Activated CD4-positive, alpha-beta T cell treated with anti-CD3 and anti-CD28 coated beads, Interleukin-10, Interleukin-2, amounts not matched to agents 100 ng/mL and 50 ng/mL, durations not matched to agents 16 hours and 8 hours (primary cell): Measurements from ENCODE around the gene ATP1B1.
A peak's percentile ranks its signal among the peaks of the same experiment; 100 is the strongest.

Experiments
- DNase-seq: peaks from one replicate; pipeline ENCODE4 v3.0.0-alpha.2; 2020

ATP1B1 gene

DNA sequence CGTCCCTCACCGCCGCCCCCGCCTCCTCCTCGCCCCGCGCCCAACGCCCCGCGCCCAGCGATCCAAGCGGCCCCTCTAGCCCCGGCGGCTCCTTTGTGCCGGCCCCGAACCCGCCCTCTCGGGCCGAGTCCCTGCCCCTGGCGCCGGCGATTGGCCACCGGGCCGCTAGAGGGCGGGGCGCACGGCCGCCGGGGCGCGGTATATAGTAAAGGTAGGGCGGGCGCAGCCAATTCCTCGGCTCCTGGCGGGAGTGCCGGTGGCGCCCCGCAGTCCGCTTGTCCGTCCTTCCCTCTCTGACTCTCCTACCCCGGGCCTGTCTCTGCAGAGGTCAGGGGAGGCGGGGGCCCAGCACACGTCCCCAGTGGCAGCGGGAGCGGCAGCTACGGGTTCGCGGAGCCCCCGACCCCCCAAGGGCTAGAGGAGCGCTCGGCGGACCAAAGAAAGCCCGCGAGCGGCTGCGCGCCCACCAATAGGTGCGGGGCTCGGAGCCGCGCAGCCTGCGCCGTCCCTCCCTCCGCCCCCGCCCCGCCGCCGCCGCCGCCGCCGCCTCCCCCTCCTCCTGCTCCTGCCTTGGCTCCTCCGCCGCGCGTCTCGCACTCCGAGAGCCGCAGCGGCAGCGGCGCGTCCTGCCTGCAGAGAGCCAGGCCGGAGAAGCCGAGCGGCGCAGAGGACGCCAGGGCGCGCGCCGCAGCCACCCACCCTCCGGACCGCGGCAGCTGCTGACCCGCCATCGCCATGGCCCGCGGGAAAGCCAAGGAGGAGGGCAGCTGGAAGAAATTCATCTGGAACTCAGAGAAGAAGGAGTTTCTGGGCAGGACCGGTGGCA lies at the start of gene ATP1B1:
Gene ATP1B1, plus strand, starts transcription at position 596 of the 826 bp plus-strand sequence. Its CDS starts 140 bp downstream, at position 736.
- peak; percentile 84 for DNase-seq

DNA sequence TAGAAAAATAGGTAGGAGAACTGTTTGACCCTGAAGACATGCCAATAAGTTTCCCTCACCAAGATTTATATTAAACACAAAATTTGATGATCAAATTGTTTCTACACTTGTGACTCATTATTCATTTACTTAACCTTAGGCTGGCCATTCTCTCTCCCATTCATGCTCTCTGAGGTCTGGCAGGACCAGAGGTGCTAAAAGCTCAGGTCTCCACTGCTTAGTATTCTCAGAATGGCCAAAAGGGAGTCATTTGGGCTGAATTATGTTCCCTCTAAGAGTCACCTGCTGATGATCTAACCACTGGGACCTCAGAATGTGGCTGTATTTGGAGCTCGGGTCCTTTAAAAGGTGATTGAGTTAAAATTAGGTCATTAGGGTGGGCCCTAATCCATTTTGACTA lies 47.1 kb upstream of the ATP1B1 start:
- no peak for DNase-seq

DNA sequence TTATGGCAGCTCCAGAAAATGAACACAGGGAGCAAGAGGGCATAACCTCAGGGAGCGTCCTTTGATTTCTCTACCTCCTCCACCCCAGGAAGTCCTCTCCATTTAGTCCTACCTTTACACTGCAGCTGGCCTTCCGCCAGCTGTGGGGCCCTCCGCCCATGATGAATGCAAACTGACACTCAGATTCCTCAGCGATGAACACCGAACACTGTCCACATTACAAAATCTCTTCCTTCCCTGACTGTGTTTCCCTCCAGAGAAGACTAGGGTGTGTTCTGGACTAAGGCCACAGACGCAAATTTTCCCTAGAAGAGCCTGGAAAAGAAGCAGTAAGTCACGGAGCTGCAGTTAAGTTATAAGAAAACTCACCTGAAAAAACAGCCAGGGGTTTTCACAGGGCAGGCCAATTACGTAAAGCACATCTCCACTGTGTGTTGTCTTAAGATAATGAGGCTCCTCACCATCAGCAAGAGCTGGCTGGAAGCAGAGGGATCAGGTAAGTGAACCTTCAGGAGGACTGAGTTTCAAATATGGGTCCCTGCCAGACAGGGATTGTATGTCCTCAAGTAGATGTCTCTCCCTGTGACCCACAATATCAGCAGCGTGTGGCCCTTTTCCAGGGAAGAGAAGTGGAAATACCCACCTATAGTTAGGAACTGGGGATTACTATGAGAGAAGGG lies 46.3 kb upstream of the ATP1B1 start:
- no peak for DNase-seq

DNA sequence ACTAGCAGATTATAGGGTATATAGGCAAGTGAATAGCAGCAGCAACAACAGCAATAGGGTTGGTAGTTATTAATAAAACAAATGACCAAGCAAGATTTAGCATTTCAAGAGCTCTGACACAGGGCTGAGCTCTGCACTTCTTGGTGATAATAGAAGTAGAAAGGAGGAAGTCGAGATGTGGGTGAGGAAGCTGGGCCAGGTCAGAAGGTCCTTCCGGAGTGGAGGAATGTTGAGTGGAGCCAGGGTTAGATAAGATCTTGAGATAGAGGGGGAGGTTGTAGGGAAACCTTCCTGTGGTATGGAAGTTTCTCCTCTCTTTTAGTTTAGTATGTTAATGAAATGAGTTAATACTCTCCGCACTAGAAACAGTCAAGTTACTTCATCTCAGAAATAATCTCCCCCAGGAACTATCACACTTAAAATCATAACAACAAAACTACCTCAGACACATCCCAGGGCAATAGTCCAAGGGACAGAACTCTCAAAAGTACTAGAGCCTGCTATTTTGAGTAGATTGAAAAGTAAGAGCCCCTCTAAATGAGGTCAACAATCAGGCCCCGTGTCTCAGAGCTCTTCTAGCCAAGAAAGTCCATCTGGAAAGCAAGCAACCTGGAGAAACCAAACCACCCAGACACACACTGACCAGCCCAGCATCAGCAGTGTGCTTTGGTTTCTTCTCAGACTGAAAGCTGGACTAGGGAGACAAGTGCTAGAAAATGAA lies 45.4 kb upstream of the ATP1B1 start:
- no peak for DNase-seq

DNA sequence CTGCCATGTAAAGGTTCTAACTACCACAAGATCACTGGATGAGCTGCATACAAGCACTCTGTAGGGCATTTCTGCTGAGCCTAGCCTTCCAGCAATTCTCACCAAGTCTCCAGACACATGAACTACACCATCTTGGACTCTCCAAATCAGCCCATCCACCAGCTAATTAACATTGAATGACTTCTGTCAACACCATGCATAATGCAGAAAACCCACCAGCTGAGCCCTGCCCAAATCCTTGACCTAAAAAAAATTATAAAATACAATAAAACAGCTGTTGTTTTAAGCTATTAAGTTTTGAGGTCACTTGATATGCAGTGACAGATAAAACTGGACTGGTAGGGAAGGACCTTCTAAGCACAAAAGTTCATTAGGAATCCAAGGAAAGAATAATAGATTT lies 44.3 kb upstream of the ATP1B1 start:
- DNase-seq: no peak

DNA sequence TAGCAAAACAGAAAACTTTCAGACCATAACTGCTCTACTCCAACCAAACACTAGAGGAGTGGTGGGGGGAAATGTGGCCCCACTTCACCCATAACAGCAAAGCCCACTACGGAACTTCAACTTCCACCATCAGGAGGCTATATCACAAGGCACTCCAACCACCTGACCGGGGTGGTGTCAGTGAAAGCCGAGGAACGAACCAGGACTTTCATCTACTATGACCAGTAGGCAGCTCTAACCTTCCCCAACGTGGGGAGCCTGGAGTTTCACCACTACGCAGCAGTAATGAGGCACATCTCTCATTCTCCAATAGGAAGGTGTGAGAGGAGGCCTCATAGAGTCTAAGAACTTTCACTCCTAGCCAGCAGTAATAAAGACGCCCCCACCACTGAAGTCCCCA lies 42.4 kb upstream of the ATP1B1 start:
- DNase-seq: no peak

DNA sequence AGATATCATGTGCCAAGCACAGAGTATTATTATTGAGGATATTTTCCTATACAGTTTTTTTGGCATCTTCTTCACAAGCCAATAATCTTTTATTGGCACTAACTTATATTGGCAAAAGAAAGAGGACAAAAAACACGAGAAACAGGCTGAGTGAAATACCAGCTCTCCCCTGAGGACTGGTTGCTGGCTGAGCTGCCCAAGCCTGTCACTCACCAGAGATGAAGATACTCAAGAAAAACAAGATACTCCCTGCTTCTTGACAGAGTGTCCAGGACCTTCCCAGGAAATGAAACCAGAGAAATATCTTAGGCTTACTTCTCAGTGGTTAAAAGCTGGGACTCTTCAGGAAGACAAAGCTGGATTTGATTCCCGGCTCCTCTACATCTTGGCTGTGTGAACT lies 35.9 kb upstream of the ATP1B1 start:
- DNase-seq: no peak

DNA sequence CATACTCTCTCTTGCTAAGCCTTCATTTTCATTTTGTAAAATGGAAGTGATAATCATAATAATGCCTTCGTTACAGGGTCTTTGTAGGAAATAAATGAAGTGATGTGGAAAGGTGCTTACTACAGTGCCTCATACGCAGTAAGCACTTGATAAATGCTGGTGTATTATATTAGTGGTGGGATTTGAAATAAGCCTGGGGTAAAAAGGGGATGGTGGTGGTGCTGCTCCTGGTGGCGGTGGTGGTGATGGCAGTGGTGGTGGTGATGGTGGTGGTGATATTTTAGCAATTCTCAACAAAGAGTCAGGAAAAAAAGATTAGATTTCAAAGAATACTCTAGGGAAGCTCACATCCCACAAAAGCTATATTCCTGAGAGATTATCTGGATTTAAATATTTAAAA lies 35.5 kb upstream of the ATP1B1 start:
- DNase-seq: no peak

DNA sequence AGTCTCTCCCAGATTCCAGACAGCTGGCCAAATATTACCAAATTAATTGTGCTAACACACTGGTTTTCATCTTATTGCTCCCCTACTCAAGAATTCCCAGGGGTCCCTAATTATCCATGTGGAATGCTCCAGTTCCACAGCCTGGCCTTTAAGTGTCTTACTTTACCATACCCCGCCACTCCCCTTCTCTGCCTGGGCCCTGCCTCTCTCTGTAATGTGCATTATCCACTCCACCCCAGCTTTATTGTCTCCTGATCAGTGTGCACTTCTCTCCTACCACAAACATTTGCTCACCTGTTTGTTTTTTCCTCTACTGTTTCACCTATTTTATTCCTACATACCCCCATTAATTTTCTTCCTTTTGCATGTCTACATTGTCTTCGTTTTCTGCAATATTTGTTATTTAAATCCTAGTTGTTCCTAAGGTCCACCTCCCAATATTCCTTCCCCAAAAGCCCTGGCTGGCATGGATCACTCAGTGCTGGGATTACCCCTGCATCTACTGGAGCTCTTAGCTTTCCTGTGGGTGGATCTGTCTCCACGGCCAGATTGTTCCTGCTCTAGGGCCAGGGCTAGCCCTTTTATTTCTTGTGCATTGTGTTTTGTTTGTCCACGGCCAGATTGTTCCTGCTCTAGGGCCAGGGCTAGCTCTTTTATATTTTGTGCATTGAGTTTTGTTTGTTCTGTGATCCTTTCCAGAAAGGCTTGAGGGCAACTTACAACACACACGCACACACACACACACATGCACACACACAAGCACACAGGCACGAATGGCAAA lies 33.4 kb upstream of the ATP1B1 start:
- no peak for DNase-seq

DNA sequence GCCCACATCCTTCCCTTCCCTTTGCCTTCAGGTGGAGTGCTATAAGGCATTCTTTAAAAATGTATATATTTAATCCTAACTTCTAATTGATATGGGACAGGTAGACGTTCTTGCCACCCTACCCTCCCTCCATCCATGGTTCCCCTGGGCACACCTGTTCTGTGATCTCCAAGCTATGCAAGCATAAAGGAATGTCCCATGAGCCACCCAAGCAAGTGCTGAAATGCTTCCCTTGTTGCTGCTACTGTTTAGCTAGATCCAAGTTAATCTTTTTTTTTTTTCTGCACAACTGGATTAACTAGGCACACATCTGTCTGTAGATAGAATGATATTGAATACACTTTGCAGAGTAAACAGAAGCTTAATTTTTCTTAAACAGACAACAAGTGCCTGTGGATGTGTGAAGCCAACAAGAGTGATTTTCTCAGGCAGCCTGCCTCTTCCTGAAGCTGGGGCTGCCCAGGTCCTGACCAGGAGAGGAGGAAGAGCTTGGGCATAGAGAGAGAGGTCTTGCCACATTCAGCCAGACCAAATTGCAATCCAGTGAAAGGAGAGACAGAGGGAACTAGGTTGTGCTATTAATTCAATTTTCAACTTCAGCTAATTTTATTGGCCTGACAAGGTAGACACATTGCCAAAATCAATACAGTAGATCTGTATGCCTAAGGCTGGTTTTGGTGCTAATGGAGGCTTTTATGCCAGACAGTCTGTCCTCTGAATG lies 28.2 kb upstream of the ATP1B1 start:
- no peak for DNase-seq

DNA sequence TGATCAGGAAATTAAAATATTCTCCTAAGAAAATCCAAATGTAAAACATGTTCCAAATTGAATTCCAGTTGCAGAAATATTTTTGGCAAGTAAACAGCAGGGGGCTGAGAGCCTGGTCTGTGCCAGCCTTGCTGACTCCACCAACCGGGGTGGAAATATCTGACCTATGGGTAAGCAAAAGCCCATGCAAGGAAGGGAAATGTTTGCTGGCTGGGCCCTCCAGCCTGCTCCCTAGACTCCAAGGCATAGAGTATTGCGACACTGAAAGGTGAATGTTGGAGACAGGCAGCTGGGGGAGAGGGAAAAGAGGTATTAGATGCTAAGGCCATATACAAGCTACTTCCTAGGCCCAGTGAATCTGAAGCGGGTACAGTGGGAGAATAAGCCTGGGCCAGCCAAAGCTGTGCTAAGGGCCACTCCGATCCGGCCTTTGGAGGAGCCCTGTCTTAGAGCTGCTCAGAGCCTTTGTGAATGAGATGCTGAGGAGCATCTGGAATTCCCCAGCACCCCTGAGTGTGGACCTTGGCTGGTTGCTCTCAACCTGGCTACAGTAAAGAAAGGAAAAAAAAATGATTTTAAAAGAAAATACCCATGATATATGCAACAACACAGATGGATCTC lies 24.9 kb upstream of the ATP1B1 start:
- DNase-seq: no peak

DNA sequence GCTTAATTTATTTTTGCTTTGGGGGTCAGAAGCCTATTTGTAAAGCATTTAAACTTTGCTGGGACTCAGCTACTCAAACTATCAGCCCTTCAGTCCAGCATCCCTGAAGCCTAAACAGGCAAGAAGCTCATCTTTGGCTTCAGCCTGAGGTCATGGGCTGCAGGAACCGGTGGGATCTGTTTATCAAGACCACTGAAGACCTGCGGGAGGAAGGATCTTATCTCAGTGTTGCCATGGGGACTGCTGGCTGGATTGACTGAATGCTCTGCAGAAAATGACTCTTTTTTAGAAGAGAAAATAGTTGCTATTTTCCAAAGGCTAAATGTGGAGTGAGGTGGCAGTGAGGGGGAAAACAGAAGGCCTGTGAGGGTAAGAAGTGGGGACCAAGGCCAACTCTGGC lies 20.6 kb upstream of the ATP1B1 start:
- DNase-seq: no peak

DNA sequence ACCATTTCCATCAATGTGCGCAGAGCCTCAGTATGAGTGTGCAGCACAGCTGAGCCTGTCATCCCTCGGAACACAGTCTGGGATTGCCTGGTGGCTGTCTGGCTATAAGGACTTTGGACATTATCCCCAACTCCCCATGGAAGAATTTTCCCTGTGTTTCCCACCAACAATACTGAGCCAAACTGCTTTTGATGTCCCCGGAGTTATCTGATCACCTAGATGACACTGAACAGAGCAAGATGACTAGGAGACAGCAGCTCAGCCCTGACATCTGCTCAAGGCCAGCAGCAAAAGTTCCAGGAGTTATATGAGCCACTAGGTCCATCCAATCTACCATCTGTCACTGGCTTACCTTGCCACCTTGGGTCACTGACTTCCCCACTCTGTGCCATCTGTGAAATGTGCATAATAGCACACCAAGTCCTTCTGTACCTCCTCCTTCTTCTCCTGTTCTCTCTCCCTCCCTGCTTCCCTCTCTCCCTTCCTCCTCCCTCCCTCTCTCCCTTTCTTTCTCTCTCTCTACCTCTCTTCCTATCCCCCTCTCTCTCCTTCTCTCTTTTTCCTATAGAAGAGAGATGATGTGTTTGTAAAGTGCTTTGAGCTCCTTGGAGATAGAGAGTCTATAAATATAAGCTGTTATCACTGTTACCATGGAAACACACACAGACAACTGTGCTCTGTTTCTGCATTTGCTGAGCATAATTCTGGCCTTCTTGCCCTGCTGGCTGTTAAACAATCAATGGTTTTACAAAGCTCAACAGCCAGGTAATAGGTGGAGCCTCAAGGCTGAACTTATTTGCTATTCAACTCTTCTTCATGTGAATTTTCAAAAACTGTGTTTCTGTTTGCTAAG lies 19.7 kb upstream of the ATP1B1 start:
- no peak for DNase-seq

DNA sequence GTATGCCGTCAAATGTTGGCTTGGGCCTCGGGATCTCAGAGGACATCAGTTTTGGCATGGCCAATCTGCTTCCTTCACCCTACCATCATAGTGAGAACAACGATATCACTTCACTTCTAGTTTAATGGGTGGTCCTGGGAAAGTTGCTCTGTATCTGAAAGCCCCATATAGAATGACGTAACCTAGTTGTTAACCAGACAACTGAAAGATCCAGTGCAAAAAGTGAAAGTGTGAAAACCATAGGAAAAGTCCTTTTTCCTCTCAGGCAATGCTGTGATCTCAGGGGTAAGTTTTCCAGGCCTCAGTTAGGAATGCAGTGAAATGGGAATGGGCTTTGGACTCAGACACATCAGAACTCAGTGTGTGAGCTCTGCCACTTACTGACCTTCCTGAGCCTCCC lies 18.6 kb upstream of the ATP1B1 start:
- no peak for DNase-seq

DNA sequence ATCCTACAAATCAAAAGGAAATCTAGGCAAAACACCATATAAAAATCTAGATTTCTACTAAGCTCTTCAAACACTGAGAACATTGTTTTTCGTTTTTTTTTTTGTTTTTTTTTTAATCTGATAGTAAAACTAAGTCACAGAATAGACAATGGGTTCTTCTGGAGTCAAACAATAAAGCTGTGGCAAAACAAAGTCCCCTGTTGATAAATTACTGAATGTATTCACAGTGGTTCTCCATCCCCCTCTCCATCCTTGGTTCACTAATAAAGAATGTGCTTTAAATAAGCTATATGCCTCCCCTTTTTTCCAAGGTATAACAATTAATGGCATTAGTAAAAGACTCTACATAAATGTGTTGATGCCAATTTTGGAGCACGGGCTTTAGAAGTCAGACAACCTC lies 16.7 kb upstream of the ATP1B1 start:
- no peak for DNase-seq

DNA sequence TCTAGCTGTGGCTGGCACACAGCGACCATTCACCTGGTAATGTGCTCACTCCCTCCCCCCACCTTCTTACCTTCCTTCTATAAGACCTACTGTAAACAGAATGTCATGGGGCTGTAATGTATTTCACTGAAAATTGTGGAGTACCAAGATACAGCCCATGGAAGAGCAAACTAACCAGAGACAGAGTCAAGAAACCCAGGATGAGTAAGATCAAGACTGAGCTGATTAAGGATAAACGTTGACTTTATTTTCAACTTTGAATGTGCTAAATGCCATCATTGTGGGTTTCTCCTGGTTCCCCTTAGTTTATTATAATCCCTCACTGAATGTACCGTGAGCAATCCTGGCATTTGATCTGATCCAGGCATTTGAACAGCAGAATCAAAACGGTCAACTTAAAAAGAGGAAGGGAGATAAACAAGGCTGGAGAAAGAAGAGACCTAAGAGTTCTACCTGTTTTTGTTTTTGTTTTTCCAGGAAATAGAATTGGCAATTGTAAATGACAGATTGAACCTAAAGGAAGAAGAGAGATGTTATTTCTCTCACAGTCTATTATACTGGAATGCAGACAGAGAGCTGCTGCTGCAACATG lies 16.1 kb upstream of the ATP1B1 start:
- DNase-seq: no peak

DNA sequence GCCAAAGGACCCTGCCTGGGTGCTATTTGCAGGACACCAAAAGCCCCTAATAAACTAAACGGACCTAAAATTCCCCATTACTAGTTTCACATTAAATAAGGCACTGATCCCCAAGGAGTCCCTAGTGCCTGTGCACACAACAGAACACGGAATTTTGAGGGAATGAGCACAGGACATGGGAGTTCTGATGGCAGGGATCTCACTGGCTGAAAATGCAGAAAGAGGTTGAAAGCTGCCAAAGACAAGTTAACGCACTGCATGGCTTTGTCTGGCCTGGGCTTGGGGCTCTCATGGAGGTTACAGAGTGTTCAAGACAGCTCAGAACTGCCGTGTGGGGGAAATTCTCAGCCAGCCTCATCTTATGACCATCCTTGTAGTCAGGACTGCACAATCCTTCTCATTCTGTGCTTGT lies 15.6 kb upstream of the ATP1B1 start:
- DNase-seq: no peak

DNA sequence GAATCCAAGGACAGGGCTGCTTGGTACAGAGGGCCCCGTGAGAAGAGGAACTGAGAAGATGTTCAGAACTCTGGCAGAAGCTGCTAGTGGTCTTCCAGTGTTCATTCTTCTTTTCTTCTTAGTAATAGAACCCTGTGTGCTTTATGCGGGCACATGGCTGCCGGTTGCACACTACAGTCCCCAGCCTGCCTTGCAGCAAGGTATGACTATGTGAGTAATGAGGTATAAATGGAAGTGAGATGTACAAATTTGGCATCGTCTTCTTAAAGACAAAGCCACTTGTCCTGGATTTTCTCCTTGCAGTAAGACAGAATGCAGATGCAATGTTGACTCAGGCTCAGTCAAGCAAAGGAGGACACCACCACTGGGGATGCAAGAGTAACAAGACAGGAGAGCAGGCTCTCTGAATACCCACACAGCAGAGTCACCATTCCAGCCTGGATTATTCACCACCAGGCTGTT lies 15.0 kb upstream of the ATP1B1 start:
- DNase-seq: no peak

DNA sequence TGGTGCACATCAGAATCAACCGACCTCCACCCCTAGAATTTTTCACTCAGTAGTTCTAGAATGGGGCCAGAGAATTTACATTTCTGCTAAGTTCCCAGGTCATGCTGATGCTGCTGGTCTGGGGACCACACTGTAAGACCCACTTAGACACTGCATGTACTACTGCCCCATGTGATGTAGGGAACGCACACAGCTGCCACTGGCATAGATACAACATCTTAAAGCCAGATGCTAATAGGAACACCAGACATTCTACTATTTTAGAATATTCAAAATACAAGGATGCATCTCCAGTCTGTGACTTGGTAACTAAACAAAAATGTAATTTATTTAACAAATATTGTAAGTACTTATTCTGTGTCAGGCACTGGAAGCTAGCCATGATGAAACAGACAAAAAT lies 14.1 kb upstream of the ATP1B1 start:
- DNase-seq: no peak

DNA sequence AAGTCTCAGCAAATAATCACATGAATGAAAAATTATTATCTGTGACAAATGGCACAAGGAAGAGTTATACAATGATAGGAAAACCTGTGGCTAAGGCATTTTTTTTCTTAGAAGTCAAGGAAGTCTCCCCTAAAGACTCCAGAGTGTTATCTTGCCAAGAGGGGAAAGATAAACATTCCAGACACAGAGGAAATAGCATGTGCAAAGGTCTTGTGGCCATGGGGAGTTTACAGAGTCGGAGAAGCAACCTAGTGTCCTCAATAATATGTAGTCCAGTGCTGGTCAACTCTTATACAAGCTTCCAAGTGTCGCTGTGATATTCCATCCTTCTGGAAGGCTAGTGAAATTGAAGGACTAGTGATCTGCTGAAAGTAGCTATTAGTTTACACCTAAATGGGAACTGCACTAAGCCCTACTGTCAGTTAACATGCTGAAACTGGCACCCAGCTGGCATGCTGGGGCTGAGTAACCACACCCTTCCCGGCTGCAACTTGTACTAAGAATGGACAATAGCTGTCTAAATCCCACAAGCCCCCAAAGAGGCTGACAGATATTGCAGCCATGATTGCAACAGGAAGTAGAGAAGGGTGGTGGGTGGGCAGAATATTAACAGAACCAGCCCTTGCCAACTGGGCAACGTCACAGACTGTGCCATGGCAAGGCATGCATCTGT lies 11.5 kb upstream of the ATP1B1 start:
- DNase-seq: no peak
